Right lobe of liver (tissue), 4 donors: ENCODE results near the gene MACROH2A1.

ENCODE experiments used
- CTCF ChIP-seq, 4 donors: fragments of 200-600 bp in 3 of 4; fragments of 450-650 bp in 1 of 4; IDR thresholded peaks; one replicate each; pipeline versions ENCODE4 v1.5.1 to v1.8.0; 2016 to 2022; ENCODE audit warnings: antibody characterized with exemption in 4 of 4, mild to moderate bottlenecking in 2 of 4
- POLR2A ChIP-seq: fragments of 450-650 bp; IDR thresholded peaks from one replicate; pipeline ENCODE4 v1.6.1; 2017; ENCODE audit warnings: antibody characterized with exemption, mild to moderate bottlenecking
- donor health status: DM: no; HTN: no; CAD: no.
- donor health status: DM: no; HTN: no; CAD: no.
- donor health status: DM: no; HTN: yes; CAD: no.

GRCh38 chr5:135304352-135305221, 94.4 kb downstream of the MACROH2A1 start:
- no peak for TF ChIP-seq CTCF (IDR thresholded peaks at IDR 0.05)
- no peak for TF ChIP-seq POLR2A
